GM12801 (cell line): Measurements from ENCODE around the gene HPCAL1.

Experiments
- TF ChIP-seq, protein P1 (sequence below): IDR thresholded peaks from one replicate; pipeline ENCODE4 v1.5.1; 2011; ENCODE audit warnings: control low read depth; ENCODE audit not compliant: insufficient read length; ENCODE audit errors: extremely low read depth

HPCAL1 gene

DNA sequence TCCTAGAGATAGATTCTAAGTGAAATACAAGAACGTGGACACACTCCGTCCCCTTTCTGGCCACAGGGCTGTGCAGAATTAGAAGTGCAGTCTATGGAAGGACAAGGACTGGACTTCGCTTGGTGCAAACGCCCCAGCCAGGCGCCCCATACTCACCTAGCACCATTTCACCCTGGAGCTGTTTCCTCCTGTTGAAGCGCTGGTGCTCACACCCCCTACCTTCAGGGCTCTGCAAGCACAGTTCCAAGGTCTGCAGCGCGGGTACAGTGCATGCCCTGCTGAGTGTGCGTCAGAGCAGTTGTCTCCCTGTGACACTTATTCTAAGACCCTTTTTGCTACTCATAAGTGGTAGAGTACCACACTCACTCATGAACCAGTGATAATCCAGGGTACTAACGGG lies 3.0 kb downstream of the HPCAL1 start:
- TF ChIP-seq, protein P1, sequence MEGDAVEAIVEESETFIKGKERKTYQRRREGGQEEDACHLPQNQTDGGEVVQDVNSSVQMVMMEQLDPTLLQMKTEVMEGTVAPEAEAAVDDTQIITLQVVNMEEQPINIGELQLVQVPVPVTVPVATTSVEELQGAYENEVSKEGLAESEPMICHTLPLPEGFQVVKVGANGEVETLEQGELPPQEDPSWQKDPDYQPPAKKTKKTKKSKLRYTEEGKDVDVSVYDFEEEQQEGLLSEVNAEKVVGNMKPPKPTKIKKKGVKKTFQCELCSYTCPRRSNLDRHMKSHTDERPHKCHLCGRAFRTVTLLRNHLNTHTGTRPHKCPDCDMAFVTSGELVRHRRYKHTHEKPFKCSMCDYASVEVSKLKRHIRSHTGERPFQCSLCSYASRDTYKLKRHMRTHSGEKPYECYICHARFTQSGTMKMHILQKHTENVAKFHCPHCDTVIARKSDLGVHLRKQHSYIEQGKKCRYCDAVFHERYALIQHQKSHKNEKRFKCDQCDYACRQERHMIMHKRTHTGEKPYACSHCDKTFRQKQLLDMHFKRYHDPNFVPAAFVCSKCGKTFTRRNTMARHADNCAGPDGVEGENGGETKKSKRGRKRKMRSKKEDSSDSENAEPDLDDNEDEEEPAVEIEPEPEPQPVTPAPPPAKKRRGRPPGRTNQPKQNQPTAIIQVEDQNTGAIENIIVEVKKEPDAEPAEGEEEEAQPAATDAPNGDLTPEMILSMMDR: no peak

DNA sequence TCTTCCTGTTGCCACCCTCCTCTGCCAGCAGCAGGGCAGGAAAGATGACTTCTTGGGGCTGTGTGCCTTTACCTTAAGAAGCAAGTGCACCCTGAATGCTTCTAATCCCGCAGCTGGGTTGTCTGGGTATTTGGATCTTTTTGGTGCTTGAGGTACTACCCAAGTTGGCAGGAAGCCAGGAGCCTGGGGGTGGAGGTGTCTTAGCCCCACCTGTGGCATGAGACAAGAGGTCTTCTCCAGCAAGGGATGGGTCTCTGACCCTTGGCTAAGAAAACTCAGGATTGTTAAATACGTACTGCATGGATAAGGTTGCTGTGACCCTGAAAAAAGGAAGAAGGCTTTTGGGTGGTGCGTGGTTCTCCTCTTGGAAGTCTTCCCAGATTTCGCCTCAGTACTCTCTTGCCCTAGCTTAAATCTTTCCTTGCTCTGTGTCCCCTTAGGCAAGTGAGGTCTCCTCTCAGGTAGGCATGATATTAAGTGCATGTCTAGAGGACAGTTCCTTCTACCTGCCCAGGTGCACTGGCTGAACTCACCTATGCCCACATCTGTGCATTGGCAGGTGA lies 4.3 kb downstream of the HPCAL1 start:
- TF ChIP-seq, protein P1: no peak

DNA sequence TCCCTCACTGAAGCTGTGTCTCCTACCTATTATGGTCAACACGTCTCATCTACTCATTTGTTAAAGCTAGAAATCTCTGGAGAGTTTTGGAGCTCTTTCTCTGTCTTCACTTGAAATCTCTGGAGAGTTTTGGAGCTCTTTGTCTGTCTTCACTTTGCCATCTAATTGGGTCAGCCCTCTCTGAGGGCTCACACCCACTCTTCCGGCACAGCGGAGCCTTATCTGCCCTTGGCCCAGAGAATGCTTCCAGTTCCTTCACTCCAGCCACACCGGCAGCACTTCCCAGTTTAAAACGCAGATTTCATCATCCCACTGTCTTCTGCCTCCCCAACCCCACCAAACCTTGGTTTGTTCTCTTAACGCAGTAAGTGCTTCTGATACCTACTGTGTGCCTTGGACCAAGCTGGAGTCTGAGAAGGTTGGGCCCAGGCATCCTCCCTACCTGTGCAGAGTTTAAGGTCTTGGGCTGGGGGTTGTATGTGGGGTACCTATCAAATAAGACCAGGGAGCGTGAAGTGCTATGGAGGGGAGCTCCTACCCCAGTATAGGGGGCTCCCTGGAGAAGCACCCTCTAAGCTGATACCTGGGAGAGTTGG lies 5.0 kb downstream of the HPCAL1 start:
- TF ChIP-seq, protein P1: no peak

DNA sequence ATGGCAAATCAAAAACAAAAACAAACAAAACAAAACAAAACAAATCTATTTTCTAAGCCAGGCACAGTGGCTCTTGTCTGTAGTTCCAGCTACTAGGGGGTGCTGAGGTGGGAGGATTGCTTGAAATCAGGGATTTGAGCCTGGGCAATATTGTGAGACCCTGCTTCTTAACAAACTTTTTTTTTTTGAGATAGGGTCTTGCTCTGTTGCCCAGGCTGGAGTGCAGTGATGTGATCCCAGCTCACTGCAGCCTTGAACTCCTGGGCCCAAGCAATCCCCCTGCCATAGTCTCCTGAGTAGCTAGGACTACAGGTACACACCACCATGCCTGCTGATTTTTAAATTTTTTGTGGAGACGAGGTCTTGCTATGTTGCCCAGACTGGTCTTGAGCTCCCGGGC lies 6.2 kb downstream of the HPCAL1 start:
- TF ChIP-seq, protein P1: no peak

DNA sequence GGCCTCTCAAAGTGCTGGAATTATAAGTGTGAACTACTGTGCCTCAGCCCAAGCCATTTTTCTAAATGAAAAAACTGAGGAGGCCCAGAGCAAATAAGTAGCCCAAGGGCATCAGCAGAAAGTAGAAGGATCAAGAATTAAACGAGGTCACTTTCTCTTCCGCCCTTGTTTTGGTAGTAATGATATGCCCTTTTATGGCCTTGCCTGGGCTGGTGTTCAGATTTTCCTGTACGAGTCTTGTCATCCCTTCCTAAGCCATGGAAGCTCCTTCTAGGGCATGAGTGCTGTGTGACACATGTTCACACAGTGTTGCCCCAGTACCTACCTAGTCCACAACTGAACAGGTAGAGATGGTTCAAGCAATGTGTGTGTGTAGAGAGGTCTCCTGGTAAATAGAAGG lies 6.6 kb downstream of the HPCAL1 start:
- TF ChIP-seq, protein P1: no peak

DNA sequence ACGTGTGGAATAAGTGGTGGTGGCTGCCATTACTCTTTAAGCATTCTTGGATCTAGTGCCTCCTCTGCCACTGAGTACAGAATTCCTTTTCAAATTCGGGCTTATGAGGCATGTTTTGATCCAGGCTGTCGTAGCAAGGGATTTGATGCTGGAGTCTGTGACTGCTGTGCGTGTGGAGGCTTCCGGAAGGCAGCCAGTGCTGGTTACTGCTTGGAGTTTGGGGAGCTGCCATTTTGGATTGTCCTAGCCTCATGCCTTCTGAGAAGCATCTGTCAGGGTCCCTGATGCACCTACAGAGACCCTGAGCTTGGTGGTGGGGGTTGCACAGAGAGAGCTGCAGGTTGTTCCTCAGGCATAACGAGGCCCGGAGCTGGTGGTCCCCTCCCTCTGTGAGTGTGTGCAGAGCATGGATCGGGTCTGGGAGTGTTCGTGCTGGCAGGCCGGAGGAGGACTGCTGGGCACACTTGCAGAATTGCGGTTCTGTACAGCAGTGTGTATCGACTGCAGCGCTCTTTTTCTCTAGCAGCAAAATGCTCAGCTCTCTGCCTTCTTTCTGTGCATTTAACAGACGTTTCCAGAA lies 7.7 kb downstream of the HPCAL1 start:
- TF ChIP-seq, protein P1: no peak

DNA sequence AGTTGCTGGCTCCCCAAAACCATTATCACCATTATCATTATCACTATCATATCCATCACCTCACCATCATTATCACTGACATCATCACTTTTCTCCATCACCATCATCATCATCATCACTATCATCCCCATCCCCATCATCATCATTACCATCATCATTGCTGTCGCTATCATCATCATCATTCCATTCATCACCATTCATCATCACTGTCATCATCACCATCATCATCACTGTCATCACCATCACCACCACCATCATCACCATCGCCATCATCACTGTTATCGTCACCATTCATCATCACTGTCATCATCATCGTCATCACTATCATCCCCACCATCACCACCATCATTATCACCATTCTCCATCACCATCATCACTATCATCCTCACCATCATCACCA lies 9.0 kb downstream of the HPCAL1 start:
- TF ChIP-seq, protein P1: no peak
